ENCODE measurements around the gene DACH1. TPM values are rescaled to one million over a fixed set of nuclear protein-coding genes. Genes with fewer than 3 reads are reported as not detected.

The DACH1 gene
- total and polyA plus RNA-seq, 4 donors: 9.9 to 30.3 (median 21.1) TPM

DNA sequence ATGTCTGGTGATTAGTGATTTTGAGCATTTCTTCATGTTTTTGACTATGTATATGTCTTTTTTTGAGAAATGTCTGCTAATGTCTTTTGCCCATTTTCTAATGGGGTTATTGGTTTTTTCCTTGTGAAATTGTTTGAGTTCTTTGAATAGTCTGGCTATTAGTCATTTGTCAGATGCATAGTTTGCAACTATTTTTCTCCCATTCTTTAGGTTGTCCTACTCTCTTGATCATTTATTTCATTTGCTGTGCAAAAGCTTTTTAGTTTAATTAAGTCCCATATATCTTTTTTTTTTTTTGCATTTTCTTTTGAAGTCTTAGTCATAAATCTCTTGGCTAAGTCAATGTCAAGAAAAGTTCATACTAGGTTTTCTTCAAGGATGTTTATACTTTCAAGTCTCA, 449.8 kb downstream of the DACH1 start:
- Histone ChIP-seq H3K4me1 (ENCODE audit: control insufficient read depth, insufficient read depth, low read length) (no peaks in the 10 kb centered on the region), H3K9me3 (ENCODE audit: control insufficient read depth, insufficient read depth, low read length) (peaks cover 6% of the 10 kb centered on the region), H3K4me3 (ENCODE audit: low read depth, low read length) (no peak overlapping the region), H3K36me3 (ENCODE audit: control insufficient read depth, insufficient read depth, low read length) (no peaks in the 10 kb centered on the region), H3K27ac (ENCODE audit: low read depth, low read length) (no peak overlapping the region), H3K27me3 (ENCODE audit: control insufficient read depth, insufficient read depth, low read length) (no peaks in the 10 kb centered on the region)
- DNase-seq (ENCODE audit: low read depth in 4 of 6, low spot score in 6 of 6): no peak

DNA sequence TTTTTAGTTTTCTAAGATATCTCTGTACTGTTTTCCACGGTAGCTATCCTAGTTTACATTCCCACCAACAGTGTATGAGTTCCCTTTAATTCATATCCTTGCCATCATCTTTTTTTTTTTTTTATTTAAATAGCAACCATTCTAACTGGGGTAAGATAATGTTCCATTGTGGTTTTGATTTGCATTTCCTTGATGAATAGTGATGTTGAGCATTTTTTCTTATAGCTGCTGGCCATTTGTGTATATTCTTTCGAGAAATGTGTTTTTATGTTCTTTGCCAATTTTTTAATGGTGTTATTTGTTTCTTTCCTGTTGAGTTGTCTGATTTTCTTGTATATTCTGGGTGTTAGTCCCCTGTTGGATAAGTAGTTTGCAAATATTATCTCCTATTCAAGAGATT, 454.8 kb downstream of the DACH1 start:
- Histone ChIP-seq H3K27me3 (ENCODE audit: control insufficient read depth, insufficient read depth, low read length) (no peaks in the 10 kb centered on the region), H3K4me1 (ENCODE audit: control insufficient read depth, insufficient read depth, low read length) (no peaks in the 10 kb centered on the region), H3K27ac (ENCODE audit: low read depth, low read length) (no peak overlapping the region), H3K9me3 (ENCODE audit: control insufficient read depth, insufficient read depth, low read length) (no peaks in the 10 kb centered on the region), H3K4me3 (ENCODE audit: low read depth, low read length) (no peak overlapping the region), H3K36me3 (ENCODE audit: control insufficient read depth, insufficient read depth, low read length) (no peaks in the 10 kb centered on the region)
- no peak for DNase-seq (ENCODE audit: low read depth in 4 of 6, low spot score in 6 of 6)
- no CpG with 5 or more reads among the region's 2 CpGs for WGBS (ENCODE audit: insufficient coverage)

DNA sequence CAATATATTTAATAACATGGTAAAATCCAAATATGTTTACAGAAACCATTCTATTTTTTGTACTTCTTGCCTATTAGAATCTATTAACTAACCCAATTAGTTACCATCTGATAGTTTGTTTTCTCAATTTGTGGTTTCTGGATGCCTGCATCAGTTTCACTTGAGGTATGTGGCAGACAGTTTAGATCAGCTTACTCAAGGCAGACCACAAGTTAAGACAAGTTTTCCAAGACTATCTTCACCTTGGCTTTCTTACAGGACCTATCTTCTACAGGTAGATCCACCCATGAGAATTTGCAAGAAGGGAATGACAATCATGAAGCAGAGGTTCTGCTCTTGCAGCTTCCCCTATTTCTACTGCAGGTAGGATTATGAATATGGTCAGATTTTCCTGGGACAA, 458.6 kb downstream of the DACH1 start:
- Histone ChIP-seq H3K27ac (ENCODE audit: low read depth, low read length) (no peak overlapping the region), H3K4me1 (ENCODE audit: control insufficient read depth, insufficient read depth, low read length) (no peaks in the 10 kb centered on the region), H3K36me3 (ENCODE audit: control insufficient read depth, insufficient read depth, low read length) (no peaks in the 10 kb centered on the region), H3K27me3 (ENCODE audit: control insufficient read depth, insufficient read depth, low read length) (no peaks in the 10 kb centered on the region), H3K4me3 (ENCODE audit: low read depth, low read length) (no peak overlapping the region), H3K9me3 (ENCODE audit: control insufficient read depth, insufficient read depth, low read length) (no peaks in the 10 kb centered on the region)
- no peak for DNase-seq (ENCODE audit: low read depth in 4 of 6, low spot score in 6 of 6)

DNA sequence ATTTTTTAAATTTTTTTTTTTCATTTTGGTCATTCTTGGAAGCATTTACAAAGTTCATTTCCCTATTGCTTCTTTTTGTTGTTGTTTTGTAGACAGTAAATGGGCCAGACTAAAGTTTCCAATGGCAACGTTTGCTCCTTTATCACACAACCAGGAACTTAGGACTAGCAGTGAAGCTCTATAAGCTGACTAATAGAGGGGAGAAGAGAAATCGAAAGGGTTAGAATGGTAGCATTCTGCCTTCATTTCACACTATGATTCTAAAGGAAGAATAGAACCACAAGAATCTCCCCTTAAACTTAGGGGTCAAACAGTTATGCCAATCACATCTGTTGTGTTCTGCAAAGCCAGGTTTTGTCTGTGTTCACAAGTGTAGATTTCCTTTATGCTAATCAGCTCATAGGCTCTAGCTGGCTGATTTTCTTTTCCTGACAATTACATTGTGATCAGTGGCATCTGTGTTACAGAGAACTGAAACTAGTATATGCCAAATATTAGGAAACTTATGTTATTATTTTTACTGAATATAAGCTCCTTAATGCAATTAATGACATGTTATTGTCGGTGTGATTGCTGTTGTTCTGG, 467.3 kb downstream of the DACH1 start:
- no peaks in the 10 kb centered on the region for H3K9me3 ChIP-seq (ENCODE audit: control insufficient read depth, insufficient read depth, low read length)
- no peaks in the 10 kb centered on the region for H3K4me1 ChIP-seq (ENCODE audit: control insufficient read depth, insufficient read depth, low read length)
- H3K27ac ChIP-seq (ENCODE audit: low read depth, low read length): no peak overlapping the region
- H3K36me3 ChIP-seq (ENCODE audit: control insufficient read depth, insufficient read depth, low read length): no peaks in the 10 kb centered on the region
- peak in 2 of 6 donors; percentile 9 to 40 for DNase-seq (ENCODE audit: low read depth in 4 of 6, low spot score in 6 of 6)
- H3K4me3 ChIP-seq (ENCODE audit: low read depth, low read length): no peak overlapping the region
- no CpG with 5 or more reads among the region's 3 CpGs for WGBS (ENCODE audit: insufficient coverage)
- H3K27me3 ChIP-seq (ENCODE audit: control insufficient read depth, insufficient read depth, low read length): no peaks in the 10 kb centered on the region

DNA sequence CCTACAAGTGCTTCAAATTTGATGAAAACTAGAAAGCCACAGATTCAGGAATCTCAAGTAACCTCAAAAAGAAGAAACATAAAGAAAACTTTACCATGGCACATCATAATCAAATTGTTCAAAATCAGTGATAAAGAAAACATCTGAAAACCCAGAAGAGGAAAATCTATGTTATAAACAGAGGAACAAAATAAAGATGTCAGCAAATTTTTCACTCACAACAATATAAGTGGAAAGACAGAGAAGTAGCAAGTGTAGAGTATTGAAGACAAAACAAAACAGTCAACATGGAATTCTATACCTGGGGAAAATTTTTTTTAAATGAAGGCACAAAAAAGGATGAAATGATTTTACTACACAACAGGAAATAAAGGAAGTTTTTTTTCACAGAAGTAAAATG, 470.9 kb downstream of the DACH1 start:
- no peaks in the 10 kb centered on the region for H3K27me3 ChIP-seq (ENCODE audit: control insufficient read depth, insufficient read depth, low read length)
- no peaks in the 10 kb centered on the region for H3K4me1 ChIP-seq (ENCODE audit: control insufficient read depth, insufficient read depth, low read length)
- H3K36me3 ChIP-seq (ENCODE audit: control insufficient read depth, insufficient read depth, low read length): no peaks in the 10 kb centered on the region
- H3K27ac ChIP-seq (ENCODE audit: low read depth, low read length): no peak overlapping the region
- H3K9me3 ChIP-seq (ENCODE audit: control insufficient read depth, insufficient read depth, low read length): no peaks in the 10 kb centered on the region
- no peak for DNase-seq (ENCODE audit: low read depth in 4 of 6, low spot score in 6 of 6)
- no peak overlapping the region for H3K4me3 ChIP-seq (ENCODE audit: low read depth, low read length)

DNA sequence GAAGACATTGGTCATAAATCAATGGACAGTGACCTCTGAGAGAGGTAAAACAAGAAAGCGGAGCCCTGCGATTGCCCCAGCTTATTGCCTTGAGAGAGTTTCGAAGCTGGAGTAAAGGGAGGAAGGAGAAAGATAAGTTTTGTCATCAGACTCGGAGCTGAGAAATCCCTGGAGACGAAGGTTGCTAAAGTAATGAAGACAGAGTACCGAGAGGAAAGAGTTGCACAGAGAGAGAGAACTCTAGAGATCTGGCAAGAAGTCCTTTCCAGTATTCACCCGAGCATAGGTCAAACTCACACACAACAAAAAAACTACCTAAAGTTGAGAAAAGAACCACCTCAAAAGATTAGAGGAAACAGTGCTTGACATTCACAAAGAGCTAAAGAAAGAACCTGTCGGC, 472.0 kb downstream of the DACH1 start:
- Histone ChIP-seq H3K27me3 (ENCODE audit: control insufficient read depth, insufficient read depth, low read length) (no peaks in the 10 kb centered on the region), H3K36me3 (ENCODE audit: control insufficient read depth, insufficient read depth, low read length) (no peaks in the 10 kb centered on the region), H3K27ac (ENCODE audit: low read depth, low read length) (no peak overlapping the region), H3K4me3 (ENCODE audit: low read depth, low read length) (no peak overlapping the region), H3K9me3 (ENCODE audit: control insufficient read depth, insufficient read depth, low read length) (no peaks in the 10 kb centered on the region), H3K4me1 (ENCODE audit: control insufficient read depth, insufficient read depth, low read length) (no peaks in the 10 kb centered on the region)
- no peak for DNase-seq (ENCODE audit: low read depth in 4 of 6, low spot score in 6 of 6)
- WGBS (ENCODE audit: insufficient coverage): 83% methylated on average over 3 of the region's 8 CpGs

DNA sequence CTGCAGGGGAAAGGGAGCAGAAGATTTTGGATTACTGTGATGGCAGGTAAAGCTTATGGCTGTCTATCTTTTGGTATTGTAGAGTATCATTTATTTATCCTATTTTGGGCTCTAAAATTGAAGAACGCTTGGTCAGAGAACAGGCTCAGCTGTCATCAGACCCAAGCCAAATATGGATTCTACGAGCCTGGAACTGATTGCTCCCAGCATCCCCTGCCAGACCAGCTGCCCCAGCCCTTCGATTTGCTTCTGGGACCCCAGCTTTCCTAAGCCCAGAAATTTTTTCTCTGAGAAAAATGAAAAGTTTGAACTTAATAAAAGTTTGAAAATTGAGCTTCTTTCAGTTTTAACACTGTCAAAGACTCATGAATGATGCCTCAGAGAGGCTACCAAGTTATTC, 472.8 kb downstream of the DACH1 start:
- Histone ChIP-seq H3K27ac (ENCODE audit: low read depth, low read length) (no peak overlapping the region), H3K27me3 (ENCODE audit: control insufficient read depth, insufficient read depth, low read length) (no peaks in the 10 kb centered on the region), H3K9me3 (ENCODE audit: control insufficient read depth, insufficient read depth, low read length) (no peaks in the 10 kb centered on the region), H3K36me3 (ENCODE audit: control insufficient read depth, insufficient read depth, low read length) (no peaks in the 10 kb centered on the region), H3K4me3 (ENCODE audit: low read depth, low read length) (no peak overlapping the region), H3K4me1 (ENCODE audit: control insufficient read depth, insufficient read depth, low read length) (no peaks in the 10 kb centered on the region)
- no peak for DNase-seq (ENCODE audit: low read depth in 4 of 6, low spot score in 6 of 6)
- WGBS (ENCODE audit: insufficient coverage): 95% methylated on average over 2 of the region's 3 CpGs
